Progenitor cell of endocrine pancreas (in vitro differentiated cells): ENCODE results near the gene MAGEL2. TPM values are rescaled to one million over a fixed set of nuclear protein-coding genes. Genes with fewer than 3 reads are reported as not detected.
"Not testable (repeated sequence)": the region's sequence is repeated elsewhere in the genome, so short reads cannot be mapped to it uniquely, and the experiment has no call there.

Experiments used
- DNase-seq: peaks from one replicate; pipeline ENCODE4 v3.0.0; 2021; ENCODE audit warnings: low spot score; ENCODE audit not compliant: unreplicated experiment
- H3K27ac Mint-ChIP-seq: 2 replicates; pipeline ENCODE4 v1.8.0; 2021; ENCODE audit warnings: mild to moderate bottlenecking, moderate library complexity, mixed read lengths
- H3K27me3 Mint-ChIP-seq: 2 replicates; pipeline ENCODE4 v1.8.0; 2021; ENCODE audit warnings: mixed read lengths
- H3K36me3 Mint-ChIP-seq: 2 replicates; pipeline ENCODE4 v1.8.0; 2022; ENCODE audit warnings: mixed read lengths; ENCODE audit not compliant: insufficient read depth
- H3K4me1 Mint-ChIP-seq: 2 replicates; pipeline ENCODE4 v1.8.0; 2021; ENCODE audit warnings: low read depth, mixed read lengths
- H3K4me3 Mint-ChIP-seq: 2 replicates; pipeline ENCODE4 v1.8.0; 2021; ENCODE audit warnings: low read depth, mild to moderate bottlenecking, moderate library complexity, mixed read lengths
- H3K9me3 Mint-ChIP-seq: 2 replicates; pipeline ENCODE4 v1.8.0; 2021; ENCODE audit warnings: low read depth, mixed read lengths
- total RNA-seq: library from RNA; stranded (reverse); gene quantifications from 2 replicates; pipeline ENCODE4 v1.2.1, GENCODE V29; 2021
- TF ChIP-seq, protein P1 (sequence below): fragments of 200-600 bp; sonication (generic); IDR thresholded peaks from one replicate; pipeline ENCODE4 v1.5.0; 2021; ENCODE audit warnings: antibody characterized with exemption, mild to moderate bottlenecking; ENCODE audit not compliant: unreplicated experiment

The MAGEL2 gene
- total RNA-seq, 1 donor from 2014 or later: 16.1 TPM

- H3K36me3 Mint-ChIP-seq: no peaks in the 10 kb centered on the region
- DNase-seq: no peak
- no peaks in the 10 kb centered on the region for H3K4me1 Mint-ChIP-seq
- H3K9me3 Mint-ChIP-seq: peaks cover 33% of the 10 kb centered on the region
- no peak overlapping the region for H3K4me3 Mint-ChIP-seq
- H3K27me3 Mint-ChIP-seq: no peaks in the 10 kb centered on the region
- TF ChIP-seq, protein P1, sequence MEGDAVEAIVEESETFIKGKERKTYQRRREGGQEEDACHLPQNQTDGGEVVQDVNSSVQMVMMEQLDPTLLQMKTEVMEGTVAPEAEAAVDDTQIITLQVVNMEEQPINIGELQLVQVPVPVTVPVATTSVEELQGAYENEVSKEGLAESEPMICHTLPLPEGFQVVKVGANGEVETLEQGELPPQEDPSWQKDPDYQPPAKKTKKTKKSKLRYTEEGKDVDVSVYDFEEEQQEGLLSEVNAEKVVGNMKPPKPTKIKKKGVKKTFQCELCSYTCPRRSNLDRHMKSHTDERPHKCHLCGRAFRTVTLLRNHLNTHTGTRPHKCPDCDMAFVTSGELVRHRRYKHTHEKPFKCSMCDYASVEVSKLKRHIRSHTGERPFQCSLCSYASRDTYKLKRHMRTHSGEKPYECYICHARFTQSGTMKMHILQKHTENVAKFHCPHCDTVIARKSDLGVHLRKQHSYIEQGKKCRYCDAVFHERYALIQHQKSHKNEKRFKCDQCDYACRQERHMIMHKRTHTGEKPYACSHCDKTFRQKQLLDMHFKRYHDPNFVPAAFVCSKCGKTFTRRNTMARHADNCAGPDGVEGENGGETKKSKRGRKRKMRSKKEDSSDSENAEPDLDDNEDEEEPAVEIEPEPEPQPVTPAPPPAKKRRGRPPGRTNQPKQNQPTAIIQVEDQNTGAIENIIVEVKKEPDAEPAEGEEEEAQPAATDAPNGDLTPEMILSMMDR: no peak
- no peak overlapping the region for H3K27ac Mint-ChIP-seq
Measured at GRCh38 chr15:23606226-23606625, 41.4 kb downstream of the MAGEL2 start.

GRCh38 chr15:23602124-23602523, 45.5 kb downstream of the MAGEL2 start:
- Mint-ChIP-seq H3K4me3 (no peak overlapping the region), H3K27me3 (no peaks in the 10 kb centered on the region), H3K9me3 (peaks cover 15% of the 10 kb centered on the region), H3K27ac (no peak overlapping the region), H3K4me1 (no peaks in the 10 kb centered on the region), H3K36me3 (no peaks in the 10 kb centered on the region)
- DNase-seq: no peak
- TF ChIP-seq, protein P1: no peak

DNA sequence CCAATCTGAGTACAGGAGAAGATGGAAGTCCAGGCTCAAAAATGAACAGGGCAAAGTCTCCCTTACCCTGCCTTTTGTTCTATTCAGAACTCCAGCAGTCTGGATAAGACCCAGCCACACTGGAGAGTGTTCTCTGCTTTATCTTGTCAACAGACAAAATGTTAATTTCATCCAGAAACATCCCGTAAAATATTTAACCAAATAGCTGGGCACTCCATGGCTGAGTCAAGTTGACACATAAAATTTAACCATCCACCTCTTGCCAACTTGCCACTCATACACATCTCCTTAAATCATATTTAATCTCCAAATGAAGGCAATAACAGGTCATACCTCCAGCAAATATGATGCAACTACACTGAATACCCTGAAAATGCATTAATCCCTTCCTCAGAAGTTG, 48.6 kb downstream of the MAGEL2 start:
- Mint-ChIP-seq H3K27ac (no peak overlapping the region), H3K27me3 (no peaks in the 10 kb centered on the region), H3K4me1 (peaks cover 3% of the 10 kb centered on the region), H3K4me3 (no peak overlapping the region), H3K9me3 (peaks cover 23% of the 10 kb centered on the region), H3K36me3 (no peaks in the 10 kb centered on the region)
- DNase-seq: no peak
- TF ChIP-seq, protein P1: no peak

- not testable (repeated sequence) for H3K27me3 Mint-ChIP-seq, H3K4me1 Mint-ChIP-seq, H3K4me3 Mint-ChIP-seq, DNase-seq, H3K27ac Mint-ChIP-seq, H3K36me3 Mint-ChIP-seq
- peaks cover 15% of the 10 kb centered on the region for H3K9me3 Mint-ChIP-seq
Measured at GRCh38 chr15:23597278-23597677, 50.4 kb downstream of the MAGEL2 start.

DNA sequence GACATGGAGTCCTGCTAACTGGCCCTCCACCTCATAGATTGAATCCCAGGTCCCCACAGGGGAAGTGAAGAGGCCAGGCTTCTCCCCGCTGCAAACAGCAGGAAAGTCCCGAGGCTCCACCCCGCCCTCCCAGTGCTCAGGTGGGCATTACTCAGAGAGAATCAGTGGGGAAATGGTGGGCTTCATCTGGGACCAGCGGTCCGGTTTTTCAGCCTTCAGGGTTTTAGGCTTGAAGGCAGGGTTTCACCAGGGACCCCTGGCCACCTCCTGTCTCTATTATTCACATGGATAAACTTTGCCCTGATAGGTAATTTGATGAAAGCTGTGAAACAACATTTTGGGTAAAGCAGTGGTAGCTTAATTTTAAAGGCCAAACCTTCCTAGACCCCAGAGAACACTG, 50.9 kb downstream of the MAGEL2 start:
- Mint-ChIP-seq H3K4me1 (peaks cover 3% of the 10 kb centered on the region), H3K27me3 (no peaks in the 10 kb centered on the region), H3K27ac (no peak overlapping the region), H3K9me3 (peaks cover 15% of the 10 kb centered on the region), H3K4me3 (no peak overlapping the region), H3K36me3 (no peaks in the 10 kb centered on the region)
- DNase-seq: no peak
- TF ChIP-seq, protein P1: no peak

DNA sequence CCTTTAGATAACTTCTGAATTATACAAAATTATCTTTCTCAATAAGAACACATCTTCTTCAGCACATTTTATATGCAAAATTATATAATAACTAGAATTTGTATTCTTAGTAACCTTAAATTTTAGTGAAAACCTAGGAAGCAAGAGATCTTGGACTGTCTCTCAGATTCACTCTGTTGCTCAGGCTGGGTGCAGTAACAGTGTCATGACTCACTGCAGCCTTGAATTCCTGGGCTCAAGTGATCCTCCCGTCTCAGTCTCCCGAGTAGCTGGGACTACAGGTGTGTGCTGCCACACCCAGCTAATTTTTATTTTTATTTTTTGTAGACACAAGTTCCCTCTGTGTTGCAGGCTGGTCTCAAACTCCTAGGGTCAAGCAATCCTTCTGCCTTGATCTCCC, 52.3 kb downstream of the MAGEL2 start:
- peaks cover 18% of the 10 kb centered on the region for H3K9me3 Mint-ChIP-seq
- H3K4me3 Mint-ChIP-seq: no peak overlapping the region
- H3K36me3 Mint-ChIP-seq: no peaks in the 10 kb centered on the region
- peaks cover 3% of the 10 kb centered on the region for H3K4me1 Mint-ChIP-seq
- DNase-seq: no peak
- H3K27me3 Mint-ChIP-seq: no peaks in the 10 kb centered on the region
- no peak overlapping the region for H3K27ac Mint-ChIP-seq
- TF ChIP-seq, protein P1: no peak
